K562 (cell line): ENCODE measurements around the gene OR7G3. TPM values are rescaled to one million over a fixed set of nuclear protein-coding genes. Genes with fewer than 3 reads are reported as not detected.

ENCODE experiments used
- ATAC-seq: fragments of 200-7000 bp; cut with Tn5 transposase; 3 replicates; pipeline ENCODE4 v1.9.1; 2020; ENCODE audit warnings: moderate library complexity
- BruUV-seq: library from RNA; stranded (reverse); fragments of 400-500 nt; replicated peaks from 2 replicates; lab custom pipeline; 2021; lab: Mats Ljungman, UMichigan
- CTCF ChIA-PET: fragments of 300-600 bp; formaldehyde crosslinking; extraction: SDS; loops from one replicate; lab custom pipeline; 2021; ENCODE audit warnings: low intra/inter-chr PET ratio; lab: Yijun Ruan, JAX
- POLR2A ChIA-PET: fragments of 300-600, 350-650 bp; sonication (Branson Sonifier 250); formaldehyde crosslinking; extraction: SDS; loops from one replicate; lab custom pipeline; 2021; ENCODE audit warnings: antibody characterized with exemption, inconsistent platforms; lab: Yijun Ruan, JAX
- DNase-seq, 4 experiments: peaks; one replicate each; pipeline versions ENCODE4 v3.0.0 to v3.0.0-alpha.2; 2011 to 2018; ENCODE audit warnings: low spot score in 3 of 4, mixed read lengths in 3 of 4; ENCODE audit errors: extremely low read depth in 1 of 4
- FAIRE-seq: peaks from 2 replicates; lab custom pipeline; 2011; peaks lifted over from hg19 to GRCh38; lab: Jason Lieb, UNC
- H2AFZ ChIP-seq: 2 replicates; pipeline ENCODE4 v1.6.0; 2011; ENCODE audit warnings: low read depth, low read length, control low read depth, inconsistent platforms
- H3K27ac ChIP-seq: fragments of 200-600 bp; 3 replicates; pipeline ENCODE4 v1.8.0; 2011; ENCODE audit warnings: low read depth, mild to moderate bottlenecking, control low read depth, inconsistent platforms, low read length, moderate library complexity, mixed read lengths; ENCODE audit errors: extremely low read depth
- H3K27me3 ChIP-seq, 2 experiments: fragments of 300-600 bp in 1 of 2; 2 replicates in 1 of 2; 3 replicates in 1 of 2; pipeline versions ENCODE4 v1.6.0 to v1.8.0; 2011; ENCODE audit warnings: inconsistent platforms in 2 of 2, low read length in 2 of 2, mild to moderate bottlenecking in 1 of 2, mixed read lengths in 1 of 2, moderate library complexity in 1 of 2; ENCODE audit not compliant: control insufficient read depth in 2 of 2, insufficient read depth in 2 of 2
- H3K36me3 ChIP-seq: fragments of 300-600 bp; 3 replicates; pipeline ENCODE4 v1.8.0; 2011; ENCODE audit warnings: mild to moderate bottlenecking, low read length, inconsistent platforms; ENCODE audit not compliant: control insufficient read depth, insufficient read depth
- H3K4me1 ChIP-seq, 2 experiments: fragments of 200-600 bp in 1 of 2; replicated peaks in 1 of 2; 2 replicates in 1 of 2; 3 replicates in 1 of 2; pipeline versions ENCODE4 v1.5.1 to v1.8.0; 2011; ENCODE audit warnings: inconsistent platforms in 2 of 2, low read length in 2 of 2, mild to moderate bottlenecking in 1 of 2, mixed read lengths in 1 of 2, moderate library complexity in 1 of 2; ENCODE audit not compliant: control insufficient read depth in 2 of 2, insufficient read depth in 2 of 2
- H3K4me2 ChIP-seq: 2 replicates; pipeline ENCODE4 v1.6.1; 2011; ENCODE audit warnings: low read length, control low read depth, inconsistent platforms, mixed read lengths; ENCODE audit not compliant: insufficient read depth
- H3K4me3 ChIP-seq: fragments of 200-600 bp; sonication (generic), shearing (Covaris generic); 2 replicates; pipeline ENCODE4 v1.5.1; 2016; ENCODE audit warnings: control low read depth, inconsistent platforms
- H3K79me2 ChIP-seq: fragments of 200-600 bp; 3 replicates; pipeline ENCODE4 v1.8.0; 2011; ENCODE audit warnings: low read length, inconsistent platforms; ENCODE audit not compliant: control insufficient read depth, insufficient read depth
- H3K9ac ChIP-seq, 2 experiments: 2 replicates each; pipeline versions ENCODE4 v1.6.0 to v1.6.1; 2011; ENCODE audit warnings: low read depth in 2 of 2, low read length in 2 of 2, control low read depth in 1 of 2, inconsistent platforms in 1 of 2, mild to moderate bottlenecking in 1 of 2, mixed read lengths in 1 of 2; ENCODE audit not compliant: insufficient read depth in 1 of 2
- H3K9me1 ChIP-seq: one replicate; pipeline ENCODE4 v1.6.0; 2011; ENCODE audit warnings: inconsistent platforms, mild to moderate bottlenecking, low read length, moderate library complexity; ENCODE audit not compliant: control insufficient read depth, insufficient read depth
- H3K9me3 ChIP-seq: replicated peaks from 2 replicates; pipeline ENCODE4 v1.5.1; 2011; ENCODE audit warnings: low read depth, low read length, inconsistent platforms; ENCODE audit not compliant: control insufficient read depth, insufficient read depth
- H4K20me1 ChIP-seq: replicated peaks from 2 replicates; pipeline ENCODE4 v1.6.1; 2011; ENCODE audit warnings: low read length, inconsistent platforms, mixed read lengths; ENCODE audit not compliant: control insufficient read depth, insufficient read depth
- AFF4 ChIP-seq: sonication (generic); formaldehyde crosslinking; IDR thresholded peaks from 2 replicates; pipeline ENCODE4 v1.8.0; 2023; ENCODE audit warnings: mild to moderate bottlenecking, missing genetic modification reagents
- ARID1B ChIP-seq: fragments of 450-650 bp; IDR thresholded peaks from 2 replicates; pipeline ENCODE4 v1.6.1; 2016; ENCODE audit warnings: antibody characterized with exemption, mild to moderate bottlenecking, inconsistent platforms
- CBFA2T3 ChIP-seq: fragments of 450-650 bp; IDR thresholded peaks from 2 replicates; pipeline ENCODE4 v1.6.1; 2017
- DPF2 ChIP-seq: fragments of 450-650 bp; IDR thresholded peaks from 2 replicates; pipeline ENCODE4 v1.6.1; 2016
- EP300 ChIP-seq: IDR thresholded peaks from 2 replicates; pipeline ENCODE4 v1.6.1; 2012; ENCODE audit warnings: low read length, improper control_type of control experiment
- RBM39 ChIP-seq: fragments of 200-400 bp; formaldehyde crosslinking; optimal IDR thresholded peaks from 2 replicates; pipeline ENCODE3; 2018; ENCODE audit warnings: low read depth, low read length
- ZNF384 ChIP-seq: IDR thresholded peaks from 2 replicates; pipeline ENCODE4 v1.6.1; 2012; ENCODE audit warnings: low read depth, low read length, improper control_type of control experiment
- ZNF589 ChIP-seq: fragments of 200-800 bp; sonication (Bioruptor generic); IDR thresholded peaks from 2 replicates; pipeline ENCODE4 v1.6.1; 2016; ENCODE audit warnings: low read depth, missing genetic modification characterization, missing compliant biosample characterization
- ZNF696 ChIP-seq: fragments of 250-450 bp; sonication (Bioruptor Pico); conservative IDR thresholded peaks from 2 replicates; pipeline ENCODE4 v1.4.0; 2020; ENCODE audit warnings: mild to moderate bottlenecking, moderate library complexity
- WGBS: fragments of 100-300 bp; shearing (Covaris generic); methylation state at CpG from one replicate; pipeline ENCODE4 v1.1.6; 2016; ENCODE audit warnings: low coverage, mixed read lengths; ENCODE audit not compliant: insufficient coverage; ENCODE audit errors: missing lambda C conversion rate; 5-methylcytosine and 5-hydroxymethylcytosine counted together
- in situ Hi-C: fragments of 300-500 bp; cut with MboI; formaldehyde crosslinking; loops from 4 replicates; pipeline ENCODE4 v1.15.0; 2018; ENCODE audit warnings: inconsistent platforms, mixed read lengths
- intact Hi-C: fragments of 100-400 bp; cut with micrococcal nuclease; formaldehyde crosslinking; loops from 2 replicates; pipeline ENCODE4 v1.14.2; 2022
- polyA plus RNA-seq, 8 experiments: library from polyadenylated mRNA; depleted of rRNA in 4 of 8; stranded (reverse) in 5 of 8; unstranded in 3 of 8; fragments of >200 nt; fragmentation: Nextera tagmentation in 2 of 8; fragmentation: Illumina TruSeq in 1 of 8; extraction: Ambion mirVana in 2 of 8; extraction: Trizol in 1 of 8; gene quantifications; 2 replicates each; pipeline versions ENCODE4 v1.2.1 to v1.2.3, GENCODE V29; 2011 to 2014; ENCODE audit warnings: inconsistent platforms in 1 of 8, missing spikeins in 1 of 8
- total RNA-seq, 7 experiments: library from RNA; depleted of rRNA in 6 of 7; stranded (reverse); fragments of >200 nt in 6 of 7; fragmentation: Illumina TruSeq in 2 of 7; extraction: Trizol in 2 of 7; gene quantifications; 2 replicates each; pipeline versions ENCODE4 v1.2.1 to v1.2.3, GENCODE V29; 2011 to 2021; ENCODE audit warnings: low replicate concordance in 1 of 7
- TF ChIP-seq, protein P1 (sequence below): fragments of 450-650 bp; IDR thresholded peaks from 2 replicates; pipeline ENCODE4 v1.6.1; 2017; ENCODE audit warnings: antibody characterized with exemption, mild to moderate bottlenecking

OR7G3 gene
- total and polyA plus RNA-seq, 9 of the 15 experiments (the other 6 are each of a cell fraction or from before 2014, with no cell fraction given) = not detected

GRCh38 chr19:9116547-9116946 is 10.2 kb downstream of the OR7G3 start:
- Histone ChIP-seq H3K79me2 (no peaks in the 10 kb centered on the region), H3K9me1 (no peaks in the 10 kb centered on the region), H3K36me3 (no peaks in the 10 kb centered on the region), H3K27ac (no peak overlapping the region), H3K4me1 (peaks cover 12% of the 10 kb centered on the region in 2 experiments; a peak in 4 of 5 replicates), H3K9me3 (no peaks in the 10 kb centered on the region), H3K9ac (no peak overlapping the region), H2AFZ (peak overlapping the region; percentile 75), H3K27me3 (no peaks in the 10 kb centered on the region), H3K4me3 (peak overlapping the region; percentile 2; the same call in 1 of the 2 replicates), H4K20me1 (no peaks in the 10 kb centered on the region), H3K4me2 (peak overlapping the region; percentile 40)
- ChIA-PET CTCF (interaction anchor here (0.5 kb wide), 1 partner anchor 11 kb away, joined by 3 read pairs; no protein-coding TSS in a partner anchor), POLR2A (interaction anchor here (0.7 kb wide), 1 partner anchor 10 kb away, joined by 3 read pairs; no protein-coding TSS in a partner anchor)
- FAIRE-seq (peak; percentile 32), DNase-seq (peak in 1 of 4 experiments; percentile 16), ATAC-seq (peak; percentile 56)
- no peak for TF ChIP-seq RBM39
- TF ChIP-seq AFF4 (CRISPR knock-in tag) = no peak
- TF ChIP-seq ZNF589 (CRISPR knock-in tag) = no peak
- TF ChIP-seq, protein P1, sequence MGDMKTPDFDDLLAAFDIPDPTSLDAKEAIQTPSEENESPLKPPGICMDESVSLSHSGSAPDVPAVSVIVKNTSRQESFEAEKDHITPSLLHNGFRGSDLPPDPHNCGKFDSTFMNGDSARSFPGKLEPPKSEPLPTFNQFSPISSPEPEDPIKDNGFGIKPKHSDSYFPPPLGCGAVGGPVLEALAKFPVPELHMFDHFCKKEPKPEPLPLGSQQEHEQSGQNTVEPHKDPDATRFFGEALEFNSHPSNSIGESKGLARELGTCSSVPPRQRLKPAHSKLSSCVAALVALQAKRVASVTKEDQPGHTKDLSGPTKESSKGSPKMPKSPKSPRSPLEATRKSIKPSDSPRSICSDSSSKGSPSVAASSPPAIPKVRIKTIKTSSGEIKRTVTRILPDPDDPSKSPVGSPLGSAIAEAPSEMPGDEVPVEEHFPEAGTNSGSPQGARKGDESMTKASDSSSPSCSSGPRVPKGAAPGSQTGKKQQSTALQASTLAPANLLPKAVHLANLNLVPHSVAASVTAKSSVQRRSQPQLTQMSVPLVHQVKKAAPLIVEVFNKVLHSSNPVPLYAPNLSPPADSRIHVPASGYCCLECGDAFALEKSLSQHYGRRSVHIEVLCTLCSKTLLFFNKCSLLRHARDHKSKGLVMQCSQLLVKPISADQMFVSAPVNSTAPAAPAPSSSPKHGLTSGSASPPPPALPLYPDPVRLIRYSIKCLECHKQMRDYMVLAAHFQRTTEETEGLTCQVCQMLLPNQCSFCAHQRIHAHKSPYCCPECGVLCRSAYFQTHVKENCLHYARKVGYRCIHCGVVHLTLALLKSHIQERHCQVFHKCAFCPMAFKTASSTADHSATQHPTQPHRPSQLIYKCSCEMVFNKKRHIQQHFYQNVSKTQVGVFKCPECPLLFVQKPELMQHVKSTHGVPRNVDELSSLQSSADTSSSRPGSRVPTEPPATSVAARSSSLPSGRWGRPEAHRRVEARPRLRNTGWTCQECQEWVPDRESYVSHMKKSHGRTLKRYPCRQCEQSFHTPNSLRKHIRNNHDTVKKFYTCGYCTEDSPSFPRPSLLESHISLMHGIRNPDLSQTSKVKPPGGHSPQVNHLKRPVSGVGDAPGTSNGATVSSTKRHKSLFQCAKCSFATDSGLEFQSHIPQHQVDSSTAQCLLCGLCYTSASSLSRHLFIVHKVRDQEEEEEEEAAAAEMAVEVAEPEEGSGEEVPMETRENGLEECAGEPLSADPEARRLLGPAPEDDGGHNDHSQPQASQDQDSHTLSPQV = no peak
- TF ChIP-seq EP300 = peak; percentile 58; the same call in 1 of the 2 replicates
- 0 out of 2 replicates have a peak, but pooled peaks have one; percentile 28 for TF ChIP-seq DPF2
- TF ChIP-seq ARID1B = 0 out of 2 replicates have a peak, but pooled peaks have one; percentile 17
- no peak for TF ChIP-seq ZNF696 (CRISPR knock-in tag)
- peak; percentile 61 for TF ChIP-seq CBFA2T3
- TF ChIP-seq ZNF384 = peak; percentile 70
- no TSS peak for BruUV-seq
- 2% methylated on average over 5 of the region's 5 CpGs for WGBS
- intact Hi-C loops (no loop called here), in situ Hi-C loops (no loop called here)
